ENCODE results near the gene LRP1B. TPM values are rescaled to one million over a fixed set of nuclear protein-coding genes. Genes with fewer than 3 reads are reported as not detected.
"Not testable (repeated sequence)": the region's sequence is repeated elsewhere in the genome, so short reads cannot be mapped to it uniquely, and the experiment has no call there.

LRP1B gene
- total RNA-seq, 1 donor from 2014 or later, result 0.12 TPM

GRCh38 chr2:140355511-140356090 is 1775.2 kb downstream of the LRP1B start:
- no peak for DNase-seq (ENCODE audit: low read depth)
- no peak overlapping the region for H3K4me3 ChIP-seq (ENCODE audit: low read depth, low read length)
- no peak for TF ChIP-seq CTCF (conservative IDR thresholded peaks at IDR 0.05; ENCODE audit: low read depth, low read length)

GRCh38 chr2:140354544-140354943 is 1776.3 kb downstream of the LRP1B start:
- no peak for TF ChIP-seq CTCF (conservative IDR thresholded peaks at IDR 0.05; ENCODE audit: low read depth, low read length)
- DNase-seq (ENCODE audit: low read depth), result no peak
- H3K4me3 ChIP-seq (ENCODE audit: low read depth, low read length), result no peak overlapping the region

- H3K4me3 ChIP-seq (ENCODE audit: low read depth, low read length), result no peak overlapping the region
- TF ChIP-seq CTCF (conservative IDR thresholded peaks at IDR 0.05; ENCODE audit: low read depth, low read length), result no peak
- no peak for DNase-seq (ENCODE audit: low read depth)
Observed at GRCh38 chr2:140353541-140353940, 1777.3 kb downstream of the LRP1B start.

- H3K4me3 ChIP-seq (ENCODE audit: low read depth, low read length), result no peak overlapping the region
- TF ChIP-seq CTCF (conservative IDR thresholded peaks at IDR 0.05; ENCODE audit: low read depth, low read length), result no peak
- no peak for DNase-seq (ENCODE audit: low read depth)
Observed at GRCh38 chr2:140351692-140352091, 1779.1 kb downstream of the LRP1B start.

GRCh38 chr2:140349695-140350094 is 1781.1 kb downstream of the LRP1B start:
- no peak overlapping the region for H3K4me3 ChIP-seq (ENCODE audit: low read depth, low read length)
- no peak for DNase-seq (ENCODE audit: low read depth)
- no peak for TF ChIP-seq CTCF (conservative IDR thresholded peaks at IDR 0.05; ENCODE audit: low read depth, low read length)

GRCh38 chr2:140348826-140349225 is 1782.0 kb downstream of the LRP1B start:
- no peak overlapping the region for H3K4me3 ChIP-seq (ENCODE audit: low read depth, low read length)
- DNase-seq (ENCODE audit: low read depth), result no peak
- TF ChIP-seq CTCF (conservative IDR thresholded peaks at IDR 0.05; ENCODE audit: low read depth, low read length), result no peak

- TF ChIP-seq CTCF (conservative IDR thresholded peaks at IDR 0.05; ENCODE audit: low read depth, low read length), result no peak
- DNase-seq (ENCODE audit: low read depth), result no peak
- H3K4me3 ChIP-seq (ENCODE audit: low read depth, low read length), result no peak overlapping the region
Observed at GRCh38 chr2:140344838-140345237, 1786.0 kb downstream of the LRP1B start.

GRCh38 chr2:140344266-140344665 is 1786.5 kb downstream of the LRP1B start:
- not testable (repeated sequence) for DNase-seq (ENCODE audit: low read depth)

More at GRCh38 chr2:140344266-140344665, 1786.5 kb downstream of the LRP1B start:
- not testable (repeated sequence) for H3K4me3 ChIP-seq (ENCODE audit: low read depth, low read length)

All from epithelial cell of proximal tubule (primary cell).